ENCODE data around the gene NFIA.

DNA sequence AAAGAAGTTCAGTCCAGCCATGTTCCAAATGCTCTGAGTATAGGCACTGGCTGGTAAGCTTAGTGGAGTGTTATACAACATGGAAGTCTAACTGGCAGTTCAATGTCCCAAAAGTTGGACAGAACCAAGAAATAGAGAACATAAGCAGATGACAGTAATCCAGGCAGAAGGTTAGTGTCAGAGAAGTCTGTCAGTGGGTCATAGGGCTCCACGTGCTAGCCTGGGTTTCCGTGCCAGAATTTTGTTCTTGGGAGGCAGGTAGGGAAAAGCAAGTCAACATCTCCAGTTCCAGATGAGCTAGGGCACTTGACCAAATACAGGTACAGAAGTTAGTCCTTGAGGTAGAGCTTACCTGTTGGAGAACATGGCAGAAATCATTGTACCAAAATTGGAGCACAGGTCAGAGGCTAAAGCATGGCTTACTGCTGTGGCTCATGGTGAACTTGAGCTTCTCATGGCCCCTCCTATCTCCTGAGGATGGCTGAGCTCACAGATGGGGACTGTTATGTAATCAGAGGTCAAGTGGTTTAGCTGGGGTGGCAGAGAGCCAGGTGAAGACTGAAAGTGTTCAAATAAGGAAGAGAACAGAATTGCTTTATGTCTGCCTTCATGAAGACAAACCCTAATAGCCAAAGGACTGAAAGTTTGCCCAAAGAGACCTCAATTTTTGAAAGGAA lies 170.8 kb downstream of the NFIA start:
- TF ChIP-seq, protein P1, sequence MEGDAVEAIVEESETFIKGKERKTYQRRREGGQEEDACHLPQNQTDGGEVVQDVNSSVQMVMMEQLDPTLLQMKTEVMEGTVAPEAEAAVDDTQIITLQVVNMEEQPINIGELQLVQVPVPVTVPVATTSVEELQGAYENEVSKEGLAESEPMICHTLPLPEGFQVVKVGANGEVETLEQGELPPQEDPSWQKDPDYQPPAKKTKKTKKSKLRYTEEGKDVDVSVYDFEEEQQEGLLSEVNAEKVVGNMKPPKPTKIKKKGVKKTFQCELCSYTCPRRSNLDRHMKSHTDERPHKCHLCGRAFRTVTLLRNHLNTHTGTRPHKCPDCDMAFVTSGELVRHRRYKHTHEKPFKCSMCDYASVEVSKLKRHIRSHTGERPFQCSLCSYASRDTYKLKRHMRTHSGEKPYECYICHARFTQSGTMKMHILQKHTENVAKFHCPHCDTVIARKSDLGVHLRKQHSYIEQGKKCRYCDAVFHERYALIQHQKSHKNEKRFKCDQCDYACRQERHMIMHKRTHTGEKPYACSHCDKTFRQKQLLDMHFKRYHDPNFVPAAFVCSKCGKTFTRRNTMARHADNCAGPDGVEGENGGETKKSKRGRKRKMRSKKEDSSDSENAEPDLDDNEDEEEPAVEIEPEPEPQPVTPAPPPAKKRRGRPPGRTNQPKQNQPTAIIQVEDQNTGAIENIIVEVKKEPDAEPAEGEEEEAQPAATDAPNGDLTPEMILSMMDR (IDR thresholded peaks at IDR 0.05) = no peak
- no peak for TF ChIP-seq POLR2A (IDR thresholded peaks at IDR 0.05)

Data from esophagus squamous epithelium (tissue), 4 donors.